Activated B cell treated with CpG ODN at 0.5 μM for 24 hours (primary cell): ENCODE results near the gene USP16. TPM values are rescaled to one million over a fixed set of nuclear protein-coding genes. Genes with fewer than 3 reads are reported as not detected.

ENCODE experiments used
- ATAC-seq: fragments of 200-7000 bp; cut with Tn5 transposase; one replicate; pipeline ENCODE4 v1.10.0; 2021; ENCODE audit warnings: low read depth, mild to moderate bottlenecking, moderate library complexity
- CTCF ChIA-PET: fragments of 350-600 bp; sonication (Branson Sonifier 250); formaldehyde crosslinking; loops from one replicate; lab custom pipeline; 2021; ENCODE audit warnings: antibody characterized with exemption; lab: Charles Lee
- POLR2A ChIA-PET: fragments of 350-600 bp; sonication (Branson Sonifier 250); formaldehyde crosslinking; loops from one replicate; lab custom pipeline; 2021; ENCODE audit warnings: antibody characterized with exemption; lab: Charles Lee
- DNase-seq: peaks from one replicate; pipeline ENCODE4 v3.0.0; 2022
- H3K27ac Mint-ChIP-seq: one replicate; pipeline ENCODE4 v1.8.0; 2020; ENCODE audit warnings: mixed read lengths
- H3K27me3 Mint-ChIP-seq: one replicate; pipeline ENCODE4 v1.8.0; 2021; ENCODE audit warnings: mixed read lengths
- H3K36me3 Mint-ChIP-seq: one replicate; pipeline ENCODE4 v1.8.0; 2021; ENCODE audit warnings: low read depth, mixed read lengths
- H3K4me1 Mint-ChIP-seq: one replicate; pipeline ENCODE4 v1.8.0; 2021; ENCODE audit warnings: mixed read lengths
- H3K4me3 Mint-ChIP-seq: one replicate; pipeline ENCODE4 v1.8.0; 2020; ENCODE audit warnings: mild to moderate bottlenecking, mixed read lengths
- H3K9me3 Mint-ChIP-seq: one replicate; pipeline ENCODE4 v1.8.0; 2020; ENCODE audit warnings: mixed read lengths
- intact Hi-C: fragments of 100-400 bp; cut with micrococcal nuclease; formaldehyde crosslinking; loops from one replicate; pipeline ENCODE4 v1.15.1; 2024
- total RNA-seq: library from RNA; stranded (reverse); gene quantifications from 2 replicates; pipeline ENCODE4 v1.2.3, GENCODE V29; 2022
- TF ChIP-seq, protein P1 (sequence below): fragments of 200-600 bp; IDR thresholded peaks from one replicate; pipeline ENCODE4 v1.8.0; 2022; ENCODE audit warnings: antibody characterized with exemption, mild to moderate bottlenecking

USP16 gene
- total RNA-seq, 1 donor from 2014 or later, result 54.6 TPM

DNA sequence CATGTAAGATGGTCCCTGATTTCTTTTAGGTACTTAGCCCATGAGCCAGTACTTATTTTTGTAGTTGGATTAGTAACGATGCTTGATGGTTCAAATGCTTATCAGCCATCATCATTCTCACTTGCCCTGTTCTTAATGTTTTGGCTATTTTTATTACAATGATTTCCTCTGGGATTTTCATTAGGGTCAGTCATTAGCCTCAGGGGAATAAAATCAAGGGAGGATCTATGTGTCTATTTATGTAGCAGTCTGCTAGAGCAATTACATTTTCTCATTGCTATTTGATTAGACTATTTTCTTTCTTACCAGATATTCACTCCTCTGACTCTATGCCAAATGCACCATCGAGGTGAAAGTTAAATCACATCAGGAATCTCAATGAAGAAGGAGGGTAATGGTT is 59.9 kb downstream of the USP16 start:
- Mint-ChIP-seq H3K27ac (no peak overlapping the region), H3K27me3 (no peaks in the 10 kb centered on the region), H3K4me3 (no peak overlapping the region), H3K4me1 (peaks cover 20% of the 10 kb centered on the region), H3K9me3 (no peaks in the 10 kb centered on the region), H3K36me3 (peaks cover 15% of the 10 kb centered on the region)
- DNase-seq, result no peak
- ChIA-PET CTCF (no interaction called here), POLR2A (interaction anchor here (0.5 kb wide), 1 partner anchor 47 kb away, joined by 8 read pairs; no protein-coding TSS in a partner anchor)
- TF ChIP-seq, protein P1, sequence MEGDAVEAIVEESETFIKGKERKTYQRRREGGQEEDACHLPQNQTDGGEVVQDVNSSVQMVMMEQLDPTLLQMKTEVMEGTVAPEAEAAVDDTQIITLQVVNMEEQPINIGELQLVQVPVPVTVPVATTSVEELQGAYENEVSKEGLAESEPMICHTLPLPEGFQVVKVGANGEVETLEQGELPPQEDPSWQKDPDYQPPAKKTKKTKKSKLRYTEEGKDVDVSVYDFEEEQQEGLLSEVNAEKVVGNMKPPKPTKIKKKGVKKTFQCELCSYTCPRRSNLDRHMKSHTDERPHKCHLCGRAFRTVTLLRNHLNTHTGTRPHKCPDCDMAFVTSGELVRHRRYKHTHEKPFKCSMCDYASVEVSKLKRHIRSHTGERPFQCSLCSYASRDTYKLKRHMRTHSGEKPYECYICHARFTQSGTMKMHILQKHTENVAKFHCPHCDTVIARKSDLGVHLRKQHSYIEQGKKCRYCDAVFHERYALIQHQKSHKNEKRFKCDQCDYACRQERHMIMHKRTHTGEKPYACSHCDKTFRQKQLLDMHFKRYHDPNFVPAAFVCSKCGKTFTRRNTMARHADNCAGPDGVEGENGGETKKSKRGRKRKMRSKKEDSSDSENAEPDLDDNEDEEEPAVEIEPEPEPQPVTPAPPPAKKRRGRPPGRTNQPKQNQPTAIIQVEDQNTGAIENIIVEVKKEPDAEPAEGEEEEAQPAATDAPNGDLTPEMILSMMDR, result no peak
- no peak for ATAC-seq
- intact Hi-C loops, result no loop called here

DNA sequence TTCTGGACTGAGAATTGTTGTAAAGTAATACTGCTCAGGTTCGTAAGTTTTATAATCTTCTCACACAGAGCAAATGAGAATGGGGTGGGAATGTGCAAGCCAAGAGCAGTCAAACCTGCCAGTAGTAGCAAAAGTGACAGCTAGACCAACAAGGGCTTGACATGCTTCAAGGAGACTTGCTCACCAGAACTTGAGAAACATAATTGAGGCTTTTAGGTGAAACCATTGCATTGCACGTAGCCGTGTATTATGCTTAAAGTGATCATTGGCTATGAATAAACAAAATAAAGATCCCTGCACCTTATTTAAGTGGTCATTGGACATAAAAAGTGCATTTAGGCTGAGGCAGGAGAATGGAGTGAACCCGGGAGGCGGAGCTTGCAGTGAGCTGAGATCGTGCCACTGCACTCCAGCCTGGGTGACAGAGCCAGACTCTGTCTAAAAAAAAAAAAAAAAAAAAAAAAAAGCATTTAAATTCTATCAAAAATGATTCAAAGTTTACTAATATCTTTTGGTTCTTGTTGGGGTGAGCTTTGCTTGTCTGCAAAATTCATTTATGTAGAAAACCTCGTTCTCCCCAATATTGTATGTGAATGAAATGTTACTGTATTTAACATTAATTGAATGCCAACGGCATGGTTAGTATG is 60.8 kb downstream of the USP16 start:
- Mint-ChIP-seq H3K4me1 (peaks cover 11% of the 10 kb centered on the region), H3K36me3 (peaks cover 15% of the 10 kb centered on the region), H3K27me3 (no peaks in the 10 kb centered on the region), H3K9me3 (no peaks in the 10 kb centered on the region), H3K4me3 (no peak overlapping the region), H3K27ac (no peak overlapping the region)
- TF ChIP-seq, protein P1, result no peak
- no peak for DNase-seq
- ChIA-PET CTCF (interaction anchor here (0.5 to 8.3 kb wide), 2 partner anchors 118 to 286 kb away, joined by 3 to 91 read pairs; no protein-coding TSS in a partner anchor), POLR2A (interaction anchor here (0.5 to 0.6 kb wide), 2 partner anchors 11 to 48 kb away, joined by 3 to 8 read pairs; no protein-coding TSS in a partner anchor)
- no peak for ATAC-seq
- intact Hi-C loops, result no loop called here

DNA sequence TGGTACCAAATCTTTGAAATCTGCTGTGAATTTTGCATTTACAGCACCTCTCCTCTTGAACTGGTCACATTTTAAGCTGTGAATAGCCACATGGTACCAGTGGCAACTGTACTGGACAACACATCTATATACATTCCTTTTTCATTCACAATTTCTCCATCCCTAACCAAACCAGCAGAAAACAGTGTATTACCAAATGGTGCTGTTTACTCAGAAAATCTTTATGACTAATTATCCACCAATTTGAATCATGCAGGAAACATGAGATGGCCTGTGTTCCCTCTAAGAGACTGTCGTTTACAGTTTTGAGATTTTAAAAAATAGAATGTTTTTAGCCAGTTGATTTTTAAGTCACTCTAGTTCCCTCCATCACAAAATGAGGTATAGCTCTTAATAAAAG is 66.6 kb downstream of the USP16 start:
- TF ChIP-seq, protein P1, result no peak
- DNase-seq (no peak), ATAC-seq (no peak)
- H3K4me3 Mint-ChIP-seq, result no peak overlapping the region
- intact Hi-C loops, result loop anchor here (2.0 to 10.0 kb wide), 5 partner anchors 36 to 1994 kb away; no protein-coding TSS in a partner anchor
- ChIA-PET CTCF (interaction anchor here (0.8 to 8.3 kb wide), 7 partner anchors 73 to 758 kb away, joined by 3 to 91 read pairs (median 6); no protein-coding TSS in a partner anchor), POLR2A (interaction anchor here (1.4 to 1.7 kb wide), 2 partner anchors 208 to 282 kb away, joined by 3 to 5 read pairs; partner anchors contain the start of gene BACH1)
- no peaks in the 10 kb centered on the region for H3K9me3 Mint-ChIP-seq
- no peaks in the 10 kb centered on the region for H3K27me3 Mint-ChIP-seq
- no peak overlapping the region for H3K27ac Mint-ChIP-seq
- peaks cover 28% of the 10 kb centered on the region for H3K36me3 Mint-ChIP-seq
- H3K4me1 Mint-ChIP-seq, result no peaks in the 10 kb centered on the region

DNA sequence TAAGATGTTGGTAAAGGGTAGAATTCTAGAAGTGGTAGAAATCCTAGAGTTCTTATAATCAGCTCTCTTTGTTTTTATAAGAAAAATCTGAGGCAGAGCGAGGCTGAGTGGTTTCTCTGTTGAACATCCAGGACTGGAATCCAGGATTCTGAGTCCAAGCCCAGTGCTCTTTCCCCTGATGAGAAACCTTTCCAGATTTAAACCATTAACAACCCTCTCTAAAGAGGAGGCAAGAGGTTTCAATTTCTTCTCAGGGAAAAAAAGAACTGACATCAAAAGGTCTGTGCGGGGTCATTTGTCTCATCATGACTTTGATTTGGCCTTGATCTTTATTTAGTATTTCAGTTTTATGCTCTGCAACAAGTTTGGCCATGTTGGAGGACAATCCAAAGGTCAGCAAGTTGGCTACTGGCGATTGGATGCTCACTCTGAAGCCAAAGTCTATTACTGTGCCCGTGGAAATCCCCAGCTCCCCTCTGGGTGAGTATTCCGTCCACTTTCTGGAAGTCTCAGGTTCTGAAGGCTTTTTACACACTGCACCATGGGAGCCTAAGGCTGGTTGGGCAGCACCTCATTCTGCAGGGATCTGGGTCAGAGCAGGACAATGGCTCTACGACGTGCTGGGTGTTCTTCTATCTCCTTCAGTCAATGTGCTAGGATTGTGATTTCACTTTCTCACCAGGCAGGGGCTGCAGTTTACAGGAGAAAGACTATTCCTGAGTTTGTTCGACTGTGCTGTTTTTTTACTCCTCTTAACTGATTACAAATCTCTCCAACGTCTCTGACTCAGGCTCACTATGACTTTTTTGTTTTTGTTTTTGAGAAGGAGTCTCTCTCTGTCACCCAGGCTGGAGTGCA is 67.9 kb downstream of the USP16 start:
- DNase-seq (no peak), ATAC-seq (no peak)
- no peaks in the 10 kb centered on the region for H3K27me3 Mint-ChIP-seq
- no peaks in the 10 kb centered on the region for H3K9me3 Mint-ChIP-seq
- H3K4me3 Mint-ChIP-seq, result no peak overlapping the region
- H3K4me1 Mint-ChIP-seq, result no peaks in the 10 kb centered on the region
- no peak overlapping the region for H3K27ac Mint-ChIP-seq
- TF ChIP-seq, protein P1, result no peak
- intact Hi-C loops, result loop anchor here (5.0 to 10.0 kb wide), 2 partner anchors 35 to 1992 kb away; no protein-coding TSS in a partner anchor
- ChIA-PET POLR2A (interaction anchor here (0.6 kb wide), 1 partner anchor 71 kb away, joined by 4 read pairs; no protein-coding TSS in a partner anchor), CTCF (interaction anchor here (0.8 to 8.3 kb wide), 7 partner anchors 78 to 757 kb away, joined by 3 to 91 read pairs (median 3); no protein-coding TSS in a partner anchor)
- H3K36me3 Mint-ChIP-seq, result peaks cover 18% of the 10 kb centered on the region
